ENCODE data around the gene SHANK3.
A peak's percentile ranks its signal among the peaks of the same experiment; 100 is the strongest.

SHANK3 gene

GRCh38 chr22:50696251-50696798 lies 23.7 kb downstream of the SHANK3 start:
- Mint-ChIP-seq H3K4me3 (peak overlapping the region; percentile 80), H3K36me3 (ENCODE audit: low read depth) (peaks cover 4% of the 10 kb centered on the region), H3K27ac (no peak overlapping the region), H3K4me1 (peaks cover 32% of the 10 kb centered on the region), H3K9me3 (no peaks in the 10 kb centered on the region), H3K27me3 (ENCODE audit: low read depth, poor library complexity) (peaks cover 14% of the 10 kb centered on the region)
- DNase-seq, result no peak
- TF ChIP-seq, protein P1, sequence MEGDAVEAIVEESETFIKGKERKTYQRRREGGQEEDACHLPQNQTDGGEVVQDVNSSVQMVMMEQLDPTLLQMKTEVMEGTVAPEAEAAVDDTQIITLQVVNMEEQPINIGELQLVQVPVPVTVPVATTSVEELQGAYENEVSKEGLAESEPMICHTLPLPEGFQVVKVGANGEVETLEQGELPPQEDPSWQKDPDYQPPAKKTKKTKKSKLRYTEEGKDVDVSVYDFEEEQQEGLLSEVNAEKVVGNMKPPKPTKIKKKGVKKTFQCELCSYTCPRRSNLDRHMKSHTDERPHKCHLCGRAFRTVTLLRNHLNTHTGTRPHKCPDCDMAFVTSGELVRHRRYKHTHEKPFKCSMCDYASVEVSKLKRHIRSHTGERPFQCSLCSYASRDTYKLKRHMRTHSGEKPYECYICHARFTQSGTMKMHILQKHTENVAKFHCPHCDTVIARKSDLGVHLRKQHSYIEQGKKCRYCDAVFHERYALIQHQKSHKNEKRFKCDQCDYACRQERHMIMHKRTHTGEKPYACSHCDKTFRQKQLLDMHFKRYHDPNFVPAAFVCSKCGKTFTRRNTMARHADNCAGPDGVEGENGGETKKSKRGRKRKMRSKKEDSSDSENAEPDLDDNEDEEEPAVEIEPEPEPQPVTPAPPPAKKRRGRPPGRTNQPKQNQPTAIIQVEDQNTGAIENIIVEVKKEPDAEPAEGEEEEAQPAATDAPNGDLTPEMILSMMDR (IDR thresholded peaks at IDR 0.05), result no peak

GRCh38 chr22:50696799-50697561 lies 24.4 kb downstream of the SHANK3 start:
- peaks cover 14% of the 10 kb centered on the region for H3K27me3 Mint-ChIP-seq (ENCODE audit: low read depth, poor library complexity)
- H3K4me1 Mint-ChIP-seq, result peaks cover 35% of the 10 kb centered on the region
- H3K4me3 Mint-ChIP-seq, result peak overlapping the region; percentile 80
- H3K9me3 Mint-ChIP-seq, result no peaks in the 10 kb centered on the region
- DNase-seq, result peak; percentile 76
- H3K27ac Mint-ChIP-seq, result no peak overlapping the region
- TF ChIP-seq, protein P1 (IDR thresholded peaks at IDR 0.05), result peak; percentile 58
- peaks cover 4% of the 10 kb centered on the region for H3K36me3 Mint-ChIP-seq (ENCODE audit: low read depth)

DNA sequence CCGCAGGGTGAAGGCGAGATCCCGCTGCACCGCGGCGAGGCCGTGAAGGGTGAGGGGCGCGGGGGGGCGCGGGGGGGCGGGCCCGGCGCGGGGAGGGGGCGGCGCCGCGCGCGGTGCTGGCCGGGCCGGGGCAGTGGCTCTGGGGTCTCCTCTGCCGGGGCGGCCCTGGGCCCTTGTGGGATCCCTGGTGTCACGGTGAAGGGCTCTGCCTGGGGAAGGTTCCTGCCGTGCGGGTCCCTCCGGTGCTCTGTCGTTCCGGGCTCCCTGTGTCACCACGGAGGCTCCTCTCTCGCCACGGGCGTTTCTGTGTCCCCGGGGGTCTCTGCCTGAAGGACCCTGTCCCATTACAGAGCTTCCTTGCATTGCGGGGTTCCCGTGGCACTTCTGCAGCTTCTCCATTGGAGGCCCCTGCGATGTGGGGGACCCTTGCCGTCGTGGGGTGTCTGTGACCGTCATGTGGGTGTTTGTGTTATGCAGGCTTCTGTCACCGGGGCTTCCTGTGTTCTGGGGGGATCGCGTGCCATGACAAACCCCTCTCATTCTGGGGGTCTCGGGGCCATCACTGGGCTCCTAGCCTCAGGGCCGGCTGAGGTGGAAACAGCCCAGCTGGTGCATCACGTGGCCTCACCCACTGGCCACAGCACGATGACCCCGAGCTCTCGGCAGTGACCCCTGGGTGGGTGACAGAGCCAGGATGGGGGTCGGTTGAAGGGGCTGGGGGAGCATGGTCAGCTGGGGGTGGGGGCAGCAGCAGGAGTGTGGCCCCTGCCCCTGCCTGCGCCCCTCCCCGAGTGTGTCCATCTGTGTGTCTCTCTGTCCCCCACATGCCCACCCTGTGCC lies 25.3 kb downstream of the SHANK3 start:
- TF ChIP-seq, protein P1 (IDR thresholded peaks at IDR 0.05), result no peak
- Mint-ChIP-seq H3K36me3 (ENCODE audit: low read depth) (peaks cover 8% of the 10 kb centered on the region), H3K9me3 (no peaks in the 10 kb centered on the region), H3K4me1 (peaks cover 44% of the 10 kb centered on the region), H3K27ac (no peak overlapping the region), H3K27me3 (ENCODE audit: low read depth, poor library complexity) (peaks cover 14% of the 10 kb centered on the region), H3K4me3 (peak overlapping the region; percentile 83)
- no peak for DNase-seq

DNA sequence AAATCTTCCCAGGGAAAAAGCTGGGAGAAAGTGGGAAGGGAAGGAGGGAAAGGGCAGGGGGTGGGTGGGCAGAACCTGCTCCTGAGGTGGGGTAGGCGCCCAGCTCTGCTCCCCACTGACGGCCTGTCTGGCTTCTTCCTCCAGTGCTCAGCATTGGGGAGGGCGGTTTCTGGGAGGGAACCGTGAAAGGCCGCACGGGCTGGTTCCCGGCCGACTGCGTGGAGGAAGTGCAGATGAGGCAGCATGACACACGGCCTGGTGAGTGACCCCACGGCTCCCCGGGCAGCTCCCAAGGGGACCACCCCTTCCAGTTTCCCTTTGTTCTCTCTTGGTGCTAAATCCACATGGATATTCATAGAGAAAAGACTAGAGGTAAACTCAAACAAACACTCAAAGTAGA lies 25.9 kb downstream of the SHANK3 start:
- TF ChIP-seq, protein P1 (IDR thresholded peaks at IDR 0.05), result no peak
- Mint-ChIP-seq H3K4me3 (peak overlapping the region; percentile 77), H3K27me3 (ENCODE audit: low read depth, poor library complexity) (peaks cover 14% of the 10 kb centered on the region), H3K4me1 (peaks cover 50% of the 10 kb centered on the region), H3K36me3 (ENCODE audit: low read depth) (peaks cover 8% of the 10 kb centered on the region), H3K27ac (peak overlapping the region; percentile 40), H3K9me3 (no peaks in the 10 kb centered on the region)
- DNase-seq, result no peak

DNA sequence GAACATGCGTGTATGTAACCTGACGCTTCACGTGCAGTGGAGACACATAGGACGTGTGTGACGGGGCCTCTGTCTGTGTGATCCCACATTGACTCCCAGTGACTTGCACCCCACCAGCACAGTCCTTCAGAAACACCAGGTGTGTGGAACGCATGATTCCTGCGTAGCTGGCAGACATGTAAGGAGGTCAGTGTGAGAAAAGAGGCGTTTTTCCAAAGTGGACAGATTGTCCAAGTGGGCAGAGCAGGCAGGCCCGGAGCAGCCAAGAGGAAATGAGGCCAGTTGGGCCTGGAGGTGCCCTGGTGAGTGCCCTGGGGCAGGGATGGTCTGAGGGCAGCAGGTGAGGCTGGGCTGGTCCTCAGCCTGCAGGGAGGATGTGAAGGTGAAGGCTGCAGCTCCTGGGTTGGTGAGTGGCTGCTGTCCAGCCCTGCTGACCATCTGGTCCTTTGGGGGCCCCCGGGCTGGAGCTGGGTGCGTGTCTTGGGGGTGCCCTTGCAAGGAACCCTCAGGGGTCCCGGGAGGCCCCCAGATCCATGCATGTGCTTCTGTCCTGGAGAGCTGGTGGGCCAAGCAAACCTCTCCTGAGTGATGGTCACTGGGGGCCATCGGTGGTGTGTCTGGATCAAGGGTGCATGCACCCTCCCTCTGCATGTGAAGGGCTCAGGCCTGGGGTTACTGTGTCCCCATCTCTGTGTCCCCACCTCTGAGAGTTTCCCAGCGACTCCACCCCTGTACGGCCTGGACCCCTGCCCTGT lies 26.6 kb downstream of the SHANK3 start:
- H3K36me3 Mint-ChIP-seq (ENCODE audit: low read depth), result peaks cover 8% of the 10 kb centered on the region
- peak overlapping the region; percentile 77 for H3K4me3 Mint-ChIP-seq
- TF ChIP-seq, protein P1 (IDR thresholded peaks at IDR 0.05), result no peak
- H3K4me1 Mint-ChIP-seq, result peaks cover 55% of the 10 kb centered on the region
- H3K27me3 Mint-ChIP-seq (ENCODE audit: low read depth, poor library complexity), result peaks cover 14% of the 10 kb centered on the region
- H3K9me3 Mint-ChIP-seq, result no peaks in the 10 kb centered on the region
- H3K27ac Mint-ChIP-seq, result peak overlapping the region; percentile 40
- DNase-seq, result no peak

Data from nephron progenitor cell (in vitro differentiated cells).